Measurements from ENCODE around the gene NGRN.
"Not testable (repeated sequence)": the region's sequence is repeated elsewhere in the genome, so short reads cannot be mapped to it uniquely, and the experiment has no call there.

NGRN gene

GRCh38 chr15:90234096-90234988 lies 31.1 kb upstream of the NGRN start, which contains the start of gene GDPGP1:
TSS of gene GDPGP1 (plus strand) at chr15:90234209. CDS start at chr15:90240909, 6,700 bp downstream.
- no peak for DNase-seq (ENCODE audit: low read depth in 2 of 2)

GRCh38 chr15:90239371-90239770 lies 26.1 kb upstream of the NGRN start:
- no peak for DNase-seq (ENCODE audit: low read depth in 2 of 2)

- DNase-seq (ENCODE audit: low read depth in 2 of 2), result no peak
Observed at GRCh38 chr15:90240856-90241255, 24.6 kb upstream of the NGRN start.

- no peak for DNase-seq (ENCODE audit: low read depth in 2 of 2)
Observed at GRCh38 chr15:90241343-90242192, 23.9 kb upstream of the NGRN start.

- DNase-seq (ENCODE audit: low read depth in 2 of 2), result no peak
Observed at GRCh38 chr15:90243943-90244639, 21.4 kb upstream of the NGRN start.

- DNase-seq (ENCODE audit: low read depth in 2 of 2), result no peak
Observed at GRCh38 chr15:90248789-90249202, 16.7 kb upstream of the NGRN start.

GRCh38 chr15:90249203-90249863 lies 16.1 kb upstream of the NGRN start, which contains the start of gene TTLL13:
TSS of gene TTLL13 (plus strand) at chr15:90249556. CDS start at chr15:90250631, 1,075 bp downstream.
- peak; percentile 44 to 63 for DNase-seq (ENCODE audit: low read depth in 2 of 2)

GRCh38 chr15:90257776-90258175 lies 7.7 kb upstream of the NGRN start:
- no peak for DNase-seq (ENCODE audit: low read depth in 2 of 2)

- DNase-seq (ENCODE audit: low read depth in 2 of 2), result no peak
Observed at GRCh38 chr15:90259524-90259923, 5.9 kb upstream of the NGRN start.

- not testable (repeated sequence) for DNase-seq (ENCODE audit: low read depth in 2 of 2)
Observed at GRCh38 chr15:90260731-90261130, 4.7 kb upstream of the NGRN start.

GRCh38 chr15:90261811-90262210 lies 3.7 kb upstream of the NGRN start:
- DNase-seq (ENCODE audit: low read depth in 2 of 2), result no peak

- DNase-seq (ENCODE audit: low read depth in 2 of 2), result no peak
Observed at GRCh38 chr15:90262426-90262825, 3.0 kb upstream of the NGRN start.

GRCh38 chr15:90264671-90265070 lies 801 bp upstream of the NGRN start:
- no peak for DNase-seq (ENCODE audit: low read depth in 2 of 2)

GRCh38 chr15:90266061-90266431 lies 574 bp downstream of the NGRN start:
- no peak for DNase-seq (ENCODE audit: low read depth in 2 of 2)

- DNase-seq (ENCODE audit: low read depth in 2 of 2), result no peak
Observed at GRCh38 chr15:90266485-90266884, 1.0 kb downstream of the NGRN start.

- DNase-seq (ENCODE audit: low read depth in 2 of 2), result no peak
Observed at GRCh38 chr15:90268415-90268814, 2.9 kb downstream of the NGRN start.

GRCh38 chr15:90270502-90271150 lies 5.2 kb downstream of the NGRN start:
- no peak for DNase-seq (ENCODE audit: low read depth in 2 of 2)

GRCh38 chr15:90271459-90272166 lies 6.1 kb downstream of the NGRN start:
- DNase-seq (ENCODE audit: low read depth in 2 of 2), result no peak

- DNase-seq (ENCODE audit: low read depth in 2 of 2), result not testable (repeated sequence)
Observed at GRCh38 chr15:90278467-90278866, 13.0 kb downstream of the NGRN start.

- not testable (repeated sequence) for DNase-seq (ENCODE audit: low read depth in 2 of 2)
Observed at GRCh38 chr15:90280743-90281142, 15.3 kb downstream of the NGRN start.
